ENCODE data around the gene LIPF. TPM values are rescaled to one million over a fixed set of nuclear protein-coding genes. Genes with fewer than 3 reads are reported as not detected.

The LIPF gene
- total RNA-seq, 1 donor from 2014 or later: not detected

GRCh38 chr10:88624840-88625239 is 39.4 kb upstream of the LIPF start:
- H3K4me3 ChIP-seq (ENCODE audit: low read depth, low read length): no peak overlapping the region
- no peak for TF ChIP-seq CTCF (conservative IDR thresholded peaks at IDR 0.05; ENCODE audit: low read depth, low read length)
- DNase-seq (ENCODE audit: low read depth): peak; percentile 32

GRCh38 chr10:88640186-88640585 is 24.1 kb upstream of the LIPF start:
- TF ChIP-seq CTCF (conservative IDR thresholded peaks at IDR 0.05; ENCODE audit: low read depth, low read length): no peak
- H3K4me3 ChIP-seq (ENCODE audit: low read depth, low read length): no peak overlapping the region
- no peak for DNase-seq (ENCODE audit: low read depth)

GRCh38 chr10:88642209-88642608 is 22.0 kb upstream of the LIPF start:
- DNase-seq (ENCODE audit: low read depth): no peak
- TF ChIP-seq CTCF (conservative IDR thresholded peaks at IDR 0.05; ENCODE audit: low read depth, low read length): no peak
- H3K4me3 ChIP-seq (ENCODE audit: low read depth, low read length): no peak overlapping the region

- TF ChIP-seq CTCF (conservative IDR thresholded peaks at IDR 0.05; ENCODE audit: low read depth, low read length): no peak
- no peak overlapping the region for H3K4me3 ChIP-seq (ENCODE audit: low read depth, low read length)
- DNase-seq (ENCODE audit: low read depth): no peak
Observed at GRCh38 chr10:88642963-88643362, 21.3 kb upstream of the LIPF start.

GRCh38 chr10:88647061-88647615 is 17.1 kb upstream of the LIPF start:
- H3K4me3 ChIP-seq (ENCODE audit: low read depth, low read length): no peak overlapping the region
- TF ChIP-seq CTCF (conservative IDR thresholded peaks at IDR 0.05; ENCODE audit: low read depth, low read length): no peak
- DNase-seq (ENCODE audit: low read depth): no peak

GRCh38 chr10:88651101-88651551 is 13.1 kb upstream of the LIPF start:
- peak; percentile 56 for DNase-seq (ENCODE audit: low read depth)
- TF ChIP-seq CTCF (conservative IDR thresholded peaks at IDR 0.05; ENCODE audit: low read depth, low read length): no peak

GRCh38 chr10:88652616-88653015 is 11.6 kb upstream of the LIPF start:
- no peak overlapping the region for H3K4me3 ChIP-seq (ENCODE audit: low read depth, low read length)
- no peak for DNase-seq (ENCODE audit: low read depth)
- no peak for TF ChIP-seq CTCF (conservative IDR thresholded peaks at IDR 0.05; ENCODE audit: low read depth, low read length)

More at GRCh38 chr10:88651101-88651551, 13.1 kb upstream of the LIPF start:
- H3K4me3 ChIP-seq (ENCODE audit: low read depth, low read length): no peak overlapping the region

Measured in epithelial cell of proximal tubule (primary cell).